GM12891 (cell line): ENCODE data around the gene EYS.

Source experiments
- POLR2A ChIP-seq: IDR thresholded peaks from 2 replicates; pipeline ENCODE4 v1.6.1; 2011; ENCODE audit warnings: low read depth, low read length, control low read depth
- POLR2AphosphoS5 ChIP-seq: IDR thresholded peaks from 2 replicates; pipeline ENCODE4 v1.6.1; 2011; ENCODE audit warnings: low read depth, low read length, control low read depth
- SPI1 ChIP-seq: IDR thresholded peaks from 2 replicates; pipeline ENCODE4 v1.6.1; 2011; ENCODE audit warnings: low read depth, low read length, control low read depth
- TAF1 ChIP-seq: IDR thresholded peaks from 2 replicates; pipeline ENCODE4 v1.6.1; 2011; ENCODE audit warnings: low read depth, low read length, control low read depth

- TF ChIP-seq TAF1, result no peak
- no peak for TF ChIP-seq POLR2A
- no peak for TF ChIP-seq POLR2AphosphoS5
- no peak for TF ChIP-seq SPI1
These were observed 2035.8 kb downstream of the EYS start for GRCh38 chr6:63671098-63671754.
